HG03039 (cell line): ENCODE results near the gene SHROOM3.

ENCODE experiments used
- ATAC-seq: cut with Tn5 transposase; IDR thresholded peaks from one replicate; pipeline ENCODE4 v1.9.1; 2021; ENCODE audit warnings: mild to moderate bottlenecking, moderate library complexity; ENCODE audit not compliant: unreplicated experiment

The SHROOM3 gene

DNA sequence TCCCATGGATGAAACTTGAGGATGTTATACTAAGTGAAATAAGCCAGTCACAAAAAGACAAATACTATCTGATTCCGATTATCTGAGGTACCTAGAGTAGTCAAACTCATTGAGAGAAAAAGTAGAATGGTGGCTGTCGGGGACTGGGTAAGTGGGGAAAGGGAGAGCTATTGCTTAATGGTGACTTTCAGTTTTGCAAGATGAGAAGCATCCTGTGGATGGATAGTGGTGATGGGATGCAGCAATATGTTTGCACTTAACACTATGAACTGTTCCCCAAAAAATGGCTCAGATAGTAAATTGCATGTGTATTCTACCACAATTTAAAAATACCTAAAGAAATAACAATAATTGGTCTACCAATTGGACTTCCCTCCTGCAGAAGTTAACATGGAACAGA lies 181.5 kb downstream of the SHROOM3 start:
- no peak for ATAC-seq

DNA sequence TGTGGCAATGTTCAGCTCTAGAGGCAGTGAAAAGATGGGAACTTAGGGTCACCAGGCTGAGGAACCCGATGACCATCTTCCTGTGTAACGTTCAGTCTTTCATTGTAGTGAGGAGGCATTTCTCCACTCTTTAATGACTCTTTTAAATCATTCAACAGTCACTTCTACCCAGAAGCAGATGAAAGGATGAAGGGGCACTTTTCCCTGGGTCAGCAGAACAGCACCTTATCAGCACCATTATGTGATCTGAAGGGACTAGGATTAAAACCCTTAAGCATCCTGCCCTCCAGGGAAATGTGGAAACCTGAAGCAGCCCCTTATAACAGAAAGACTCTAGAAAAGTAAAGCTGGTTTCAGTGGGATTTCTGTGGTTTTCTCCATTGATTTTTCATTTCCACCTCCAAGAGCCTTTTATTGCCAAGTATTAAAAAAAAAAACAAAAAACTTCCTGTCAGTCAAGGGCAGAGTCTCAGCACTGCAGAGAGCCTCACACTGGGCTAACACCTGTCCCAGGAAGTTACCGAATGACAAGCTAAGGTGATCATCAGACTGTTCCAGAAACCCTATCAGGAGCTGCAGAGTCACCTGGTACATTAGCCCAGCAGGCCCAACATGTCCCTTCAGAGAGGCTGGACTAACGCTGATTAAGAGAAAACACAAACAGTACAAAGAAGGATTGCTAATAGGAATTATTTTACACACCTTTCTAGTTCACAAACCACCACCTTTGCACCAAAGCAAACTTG lies 185.9 kb downstream of the SHROOM3 start:
- ATAC-seq = no peak

DNA sequence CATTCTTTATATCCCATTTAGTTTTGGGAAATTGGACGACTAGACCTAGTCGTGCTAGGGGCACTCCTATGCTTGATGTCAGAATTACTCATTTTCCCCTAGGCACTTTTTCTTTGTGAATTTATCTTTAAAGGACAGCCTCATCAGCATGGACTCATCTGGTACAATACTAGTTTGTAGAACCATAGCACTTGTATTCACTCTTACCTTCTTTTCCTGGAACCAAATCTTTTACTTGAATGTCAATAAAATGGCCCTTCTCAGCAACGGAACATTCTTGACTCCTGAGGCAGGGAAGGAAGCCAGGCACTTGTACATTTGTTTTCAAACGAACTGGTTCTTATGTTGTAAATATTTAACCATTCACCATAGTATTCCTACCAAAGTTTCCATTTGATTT lies 187.1 kb downstream of the SHROOM3 start:
- no peak for ATAC-seq

DNA sequence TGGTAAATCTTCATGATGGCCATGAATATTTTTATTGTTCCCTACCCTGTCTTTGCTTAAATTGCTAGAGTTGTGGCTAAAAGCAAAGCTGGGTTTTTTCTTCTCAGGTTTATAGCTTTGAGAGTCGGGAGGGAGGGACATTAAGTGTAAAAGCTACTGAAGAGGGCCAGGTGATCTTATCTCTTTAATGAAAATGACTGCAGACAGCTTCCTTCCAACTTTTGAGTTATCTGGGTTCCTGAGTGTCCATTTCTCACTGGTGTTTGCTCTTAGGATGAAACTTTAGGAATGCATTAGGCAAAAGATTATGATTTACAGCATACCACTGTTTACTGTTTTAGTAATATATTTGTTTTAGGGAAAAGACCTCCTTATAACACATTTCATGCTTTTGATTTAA lies 187.7 kb downstream of the SHROOM3 start:
- no peak for ATAC-seq

DNA sequence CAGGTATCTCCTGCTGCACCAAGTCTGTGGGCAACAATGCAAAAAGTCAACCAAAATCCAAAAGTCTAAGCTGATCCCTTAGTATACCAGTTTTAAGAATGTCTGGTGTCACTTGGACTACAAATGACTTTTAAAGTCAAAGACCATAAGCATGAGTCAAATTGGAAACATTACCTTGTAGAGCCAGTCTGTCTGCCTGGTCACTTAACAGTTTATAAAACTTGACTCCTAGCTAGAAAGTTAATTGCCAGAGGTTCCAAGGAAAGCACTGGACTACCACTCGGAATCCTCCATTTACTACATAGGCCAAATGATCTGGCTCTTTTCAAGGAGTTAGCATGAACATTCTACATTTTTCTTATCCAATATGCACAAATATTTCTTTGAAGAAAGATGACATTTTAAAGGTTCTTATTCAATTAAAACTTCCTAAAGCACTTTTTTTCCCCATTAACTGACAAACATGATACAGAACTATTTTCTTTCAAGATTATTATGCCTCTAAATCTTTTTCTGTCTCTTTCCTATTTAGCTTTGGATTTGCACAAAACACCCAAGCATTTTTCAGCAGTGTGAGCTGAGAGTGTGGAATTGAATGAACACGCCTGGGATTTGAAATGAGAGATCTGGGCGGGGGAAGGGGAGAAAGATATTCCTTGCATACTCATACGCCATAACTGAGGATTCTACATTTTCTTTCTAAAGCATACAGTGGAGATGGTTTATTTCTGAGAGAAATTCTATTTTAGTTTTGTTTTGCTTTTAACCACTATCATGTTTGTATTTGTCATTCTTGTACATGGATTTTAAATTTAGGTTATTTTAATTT lies 188.4 kb downstream of the SHROOM3 start:
- no peak for ATAC-seq

DNA sequence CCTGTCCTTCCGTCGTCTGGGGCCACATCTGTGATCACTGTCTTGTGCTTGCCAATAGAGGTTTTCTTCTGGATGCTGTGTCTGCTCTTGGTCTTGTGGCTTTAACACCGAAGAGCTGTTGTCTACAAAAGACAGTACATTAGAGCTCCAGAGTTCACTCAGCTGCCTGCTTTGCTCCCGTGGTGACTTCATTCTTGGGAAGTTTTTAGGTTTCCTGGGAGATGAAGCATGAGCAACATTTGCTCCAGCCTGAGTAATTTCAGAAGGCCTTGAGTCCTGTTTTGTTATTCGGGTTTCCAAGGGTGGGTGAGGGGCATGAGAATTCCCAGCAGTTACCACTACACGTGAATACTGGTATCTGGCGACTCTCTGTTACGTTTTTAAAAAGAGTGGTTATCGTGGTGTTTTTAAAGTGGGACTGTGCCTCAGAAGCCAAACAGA lies 189.2 kb downstream of the SHROOM3 start:
- no peak for ATAC-seq

DNA sequence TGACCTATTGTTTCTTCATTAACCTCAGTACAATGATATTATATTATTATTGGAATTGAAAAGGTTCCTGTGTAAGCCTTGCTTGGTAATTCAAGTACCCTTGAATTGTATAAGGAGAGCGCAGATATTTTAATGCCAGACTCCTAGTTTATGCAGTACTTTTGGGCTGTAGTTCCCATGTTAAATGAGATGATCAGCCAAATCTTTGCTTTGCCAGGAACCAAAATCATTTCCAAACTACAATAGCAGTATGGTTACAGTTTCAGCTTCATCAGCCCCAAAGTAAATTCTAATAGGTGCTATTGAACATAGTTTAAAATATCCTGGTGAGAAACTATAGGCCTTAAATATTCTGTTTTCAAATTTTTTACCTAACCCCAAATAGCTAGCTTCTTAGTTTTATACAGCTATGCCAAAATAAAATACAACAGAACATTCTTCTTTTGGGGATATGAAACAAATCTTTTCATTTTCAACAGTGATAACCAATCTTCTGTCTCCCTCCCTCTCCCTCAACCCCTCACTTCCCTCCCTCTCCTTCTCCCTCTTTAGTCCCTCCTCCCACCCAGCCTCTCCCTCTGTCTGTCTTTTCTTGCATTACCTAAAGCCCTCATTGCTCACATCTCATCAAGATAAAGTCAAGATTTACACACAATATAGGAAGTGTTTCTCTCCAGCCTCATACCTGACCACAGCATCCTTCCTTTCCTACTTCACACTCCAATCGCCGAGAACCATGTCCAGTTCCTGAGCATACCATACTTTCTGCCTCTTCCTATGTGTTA lies 190.1 kb downstream of the SHROOM3 start:
- ATAC-seq = no peak

DNA sequence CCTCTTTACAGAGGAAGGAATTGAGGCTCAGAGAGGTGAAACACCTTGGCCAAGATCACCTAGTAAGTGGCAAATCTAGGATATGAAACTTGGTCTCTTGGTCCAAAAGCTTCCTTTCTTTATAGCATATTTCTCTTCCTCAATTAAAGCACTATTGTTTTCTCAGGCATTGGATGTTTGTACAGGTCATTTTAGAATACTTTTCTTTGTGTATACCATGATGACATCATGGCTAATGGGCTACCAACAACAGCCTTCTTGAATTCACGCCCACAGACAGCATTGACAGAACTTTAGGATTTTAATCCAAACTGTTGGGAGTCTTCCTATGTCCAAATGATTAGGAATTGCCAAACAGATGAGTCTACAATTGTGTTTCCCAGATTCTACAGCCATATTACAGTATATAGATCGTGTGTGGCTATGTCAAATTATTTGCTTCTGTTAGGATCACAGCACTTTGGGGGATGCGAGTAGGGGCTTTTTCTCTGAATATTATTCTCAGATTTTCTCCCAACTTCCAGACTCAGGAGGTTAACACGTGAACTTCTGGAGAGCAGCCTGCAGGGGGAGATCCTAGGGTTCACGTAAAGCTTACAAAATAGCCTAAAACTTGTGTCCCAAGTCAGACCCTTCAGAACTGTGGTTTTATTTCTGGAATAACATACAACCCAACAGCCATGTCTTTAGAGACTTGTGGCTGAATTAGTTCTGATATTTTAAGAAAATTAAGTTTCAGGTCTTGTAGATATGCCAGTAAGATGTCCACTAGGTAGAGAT lies 191.8 kb downstream of the SHROOM3 start:
- ATAC-seq = no peak

DNA sequence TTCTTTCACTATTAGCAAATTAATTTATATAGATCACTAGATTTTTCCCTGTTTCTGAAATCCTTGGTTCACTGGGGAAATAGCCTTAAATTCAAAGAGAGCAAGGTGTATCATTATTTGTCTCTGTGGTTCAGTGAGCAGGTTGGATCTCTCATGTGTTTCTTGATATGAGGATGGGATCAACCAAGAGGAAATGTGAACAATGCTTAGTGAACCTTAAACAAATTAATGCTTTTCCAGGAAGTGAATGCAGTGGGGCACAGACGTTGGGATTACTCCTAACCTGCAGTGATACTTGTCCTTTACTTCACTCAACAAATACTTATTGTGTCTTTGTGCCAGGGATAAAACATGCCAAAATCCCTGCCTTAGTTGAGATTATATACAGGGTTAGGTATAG lies 193.2 kb downstream of the SHROOM3 start:
- no peak for ATAC-seq

DNA sequence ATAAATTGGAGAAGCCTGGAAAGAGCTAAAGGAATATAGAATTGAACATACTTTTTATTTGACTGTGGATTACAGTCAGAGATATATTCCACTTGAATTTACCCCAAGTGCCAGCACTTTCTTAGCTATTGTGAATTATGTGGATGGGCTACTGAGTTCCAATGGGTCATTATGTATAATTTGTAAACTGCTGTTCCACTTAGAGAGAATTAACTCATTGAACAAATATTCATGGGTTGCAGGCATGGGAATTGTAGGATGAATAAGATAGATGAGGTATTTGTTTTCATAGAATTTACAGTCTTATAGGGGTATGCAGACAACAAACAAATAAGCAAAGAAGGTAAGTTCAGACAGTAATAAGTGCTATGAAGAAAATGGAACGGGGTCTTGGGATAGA lies 195.7 kb downstream of the SHROOM3 start:
- ATAC-seq = no peak

DNA sequence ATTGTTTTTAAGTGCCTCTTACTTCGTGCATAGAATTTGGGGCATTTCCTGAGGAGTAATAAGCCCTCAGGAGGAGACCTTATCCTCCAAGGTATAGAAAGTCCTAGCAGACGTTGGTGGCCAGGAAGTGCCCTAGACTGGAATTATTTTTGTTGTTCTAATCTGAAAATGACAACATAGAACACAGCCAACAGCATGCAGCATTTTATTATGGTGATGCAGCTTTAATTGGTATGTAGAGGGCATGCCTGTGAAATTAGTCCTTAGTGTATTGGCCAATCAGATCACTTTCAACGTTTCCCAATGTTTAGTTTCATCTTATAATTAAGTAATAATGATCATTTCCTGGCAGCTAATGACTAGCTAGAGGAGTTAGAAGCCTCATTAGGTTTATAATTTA lies 199.2 kb downstream of the SHROOM3 start:
- no peak for ATAC-seq

DNA sequence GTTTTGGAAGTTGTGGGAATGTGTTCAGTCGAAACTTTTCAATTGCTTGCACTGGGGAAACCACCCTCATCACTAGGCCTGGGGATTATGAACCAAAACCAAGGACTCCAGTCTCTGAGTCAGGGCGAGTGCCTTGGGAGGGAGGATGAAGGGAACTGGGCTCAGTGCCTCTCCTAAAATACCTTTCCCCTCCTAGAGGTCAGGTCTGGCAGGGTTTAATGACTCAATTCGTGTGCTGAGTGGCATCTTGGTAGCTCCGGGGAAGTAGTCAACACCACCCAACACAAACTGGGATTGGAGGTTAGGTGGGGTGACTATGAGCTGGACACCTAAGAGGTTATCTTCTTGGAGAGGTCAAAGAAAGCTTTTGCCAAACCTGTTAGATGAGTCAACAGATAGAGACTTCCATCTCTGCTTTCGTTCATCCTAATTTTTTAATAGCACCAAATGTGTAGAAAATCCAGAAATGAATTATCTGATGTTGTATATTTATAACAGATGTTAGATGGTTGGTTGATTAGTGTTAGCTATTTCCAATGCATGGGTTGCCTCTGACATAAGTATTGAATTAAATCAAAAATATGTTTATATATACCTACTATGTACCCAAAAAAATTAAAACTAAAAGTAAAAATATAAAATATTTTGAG lies 202.8 kb downstream of the SHROOM3 start:
- no peak for ATAC-seq

DNA sequence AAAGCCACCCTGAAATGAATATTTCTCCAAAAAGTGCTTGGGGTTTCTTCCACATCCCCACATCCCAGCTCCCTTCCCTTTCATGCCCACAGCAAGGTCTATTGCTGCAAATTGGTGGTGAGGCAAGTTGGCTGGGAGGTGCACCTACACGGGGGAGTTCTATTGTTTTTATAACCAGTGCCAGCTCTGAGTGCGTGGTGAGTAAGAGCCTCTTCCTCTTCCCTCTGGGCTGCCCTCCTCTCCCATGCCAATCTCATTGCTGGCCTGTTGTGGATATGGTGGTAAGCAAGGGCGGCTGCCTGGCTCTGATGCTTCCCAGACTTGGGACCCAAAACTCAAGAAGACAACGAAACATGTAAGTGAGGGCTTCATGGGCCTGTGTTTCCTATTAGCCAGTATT lies 204.3 kb downstream of the SHROOM3 start:
- no peak for ATAC-seq

DNA sequence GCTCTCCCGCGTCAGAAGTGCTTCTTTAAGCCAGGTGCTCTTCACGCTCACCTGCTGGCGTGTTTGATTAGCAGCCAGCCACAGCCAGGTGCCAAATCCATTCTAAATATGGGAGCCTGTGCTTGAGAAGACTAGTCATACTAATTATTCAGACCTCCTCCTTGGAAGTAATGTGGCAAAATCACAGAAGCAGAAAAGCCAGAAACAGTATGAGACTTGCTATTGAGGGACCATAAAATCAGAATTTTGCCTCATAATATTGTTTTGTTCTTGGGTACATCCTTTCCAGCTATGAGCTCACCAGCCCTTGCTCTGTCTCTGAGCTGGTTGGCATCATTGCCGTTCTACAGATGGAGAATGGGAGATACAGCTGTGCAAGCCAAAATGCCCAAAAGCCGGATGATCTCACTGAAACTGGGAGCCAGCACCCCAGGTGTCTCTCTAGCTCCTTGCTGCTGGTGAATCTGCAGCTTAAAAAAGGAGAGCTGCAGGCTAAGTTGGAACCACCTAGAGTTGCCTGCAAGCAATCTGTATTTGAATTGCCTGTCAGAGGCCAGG lies 205.4 kb downstream of the SHROOM3 start:
- no peak for ATAC-seq

DNA sequence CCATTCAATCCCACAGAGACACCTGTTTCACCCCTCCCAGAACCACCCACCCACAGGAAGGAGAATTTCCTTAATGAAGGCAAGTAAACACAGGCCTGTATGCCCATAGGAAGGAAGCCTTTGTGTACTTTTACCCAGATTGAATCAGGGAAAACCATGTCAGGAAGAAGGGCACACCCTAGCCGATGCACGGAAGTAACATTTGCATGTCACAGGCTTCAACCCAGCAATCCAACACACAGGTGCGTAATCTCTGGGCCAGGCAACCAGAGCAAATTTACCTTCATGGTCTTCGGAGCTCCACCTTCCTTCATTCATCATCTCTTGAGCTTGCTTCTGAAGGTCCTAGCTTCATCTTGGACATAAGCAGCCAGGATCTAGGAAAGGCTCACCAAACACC lies 206.3 kb downstream of the SHROOM3 start:
- ATAC-seq = no peak

DNA sequence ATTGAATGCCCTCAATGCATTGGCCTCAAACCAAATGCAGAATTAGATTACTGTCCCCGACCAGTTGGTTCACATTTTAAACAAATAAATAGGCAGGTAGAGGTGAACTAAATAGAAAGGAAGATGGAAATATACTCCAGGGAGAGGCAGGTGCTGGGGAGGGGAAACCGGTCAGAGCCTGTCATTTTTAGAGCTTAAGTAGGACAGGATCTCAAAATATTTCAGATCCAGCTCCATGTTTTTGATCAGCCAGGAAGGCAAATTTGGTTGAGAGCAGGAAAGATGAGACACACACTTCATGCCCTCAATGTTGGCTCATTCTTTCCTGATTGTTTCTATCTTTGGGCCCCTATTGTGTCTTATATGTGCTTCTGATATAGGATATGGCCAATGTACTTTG lies 206.7 kb downstream of the SHROOM3 start:
- ATAC-seq = no peak

DNA sequence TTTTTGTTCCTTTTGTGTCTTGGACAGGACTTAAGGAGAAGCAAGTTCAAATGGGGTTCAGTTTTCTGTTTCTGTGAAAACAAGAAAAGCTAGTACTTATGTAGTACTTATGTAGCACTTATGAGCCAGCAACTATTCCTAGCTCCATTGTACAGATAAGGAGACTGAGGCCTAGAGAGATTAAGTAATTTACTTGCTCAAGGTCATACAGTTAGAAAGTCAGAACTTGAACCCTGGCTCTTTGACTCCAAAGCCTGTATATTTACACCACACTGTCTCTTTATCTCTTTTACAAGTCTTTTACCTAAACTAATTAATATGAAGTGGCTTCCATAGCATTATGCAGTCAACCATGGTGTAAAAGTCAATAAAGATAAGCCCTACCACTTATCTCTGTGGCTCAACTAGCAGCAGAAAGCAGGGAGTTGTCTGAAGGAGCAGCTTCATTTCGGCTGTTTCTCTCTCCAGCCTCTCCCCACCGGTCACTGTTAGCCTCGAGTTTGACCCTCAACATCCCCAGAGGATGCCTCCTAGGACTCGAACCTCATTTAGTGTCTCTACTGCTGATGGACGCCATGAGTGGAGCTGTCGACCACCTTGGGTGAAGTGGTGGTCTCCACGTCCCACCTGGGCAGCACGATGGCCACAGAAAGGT lies 209.9 kb downstream of the SHROOM3 start:
- no peak for ATAC-seq

DNA sequence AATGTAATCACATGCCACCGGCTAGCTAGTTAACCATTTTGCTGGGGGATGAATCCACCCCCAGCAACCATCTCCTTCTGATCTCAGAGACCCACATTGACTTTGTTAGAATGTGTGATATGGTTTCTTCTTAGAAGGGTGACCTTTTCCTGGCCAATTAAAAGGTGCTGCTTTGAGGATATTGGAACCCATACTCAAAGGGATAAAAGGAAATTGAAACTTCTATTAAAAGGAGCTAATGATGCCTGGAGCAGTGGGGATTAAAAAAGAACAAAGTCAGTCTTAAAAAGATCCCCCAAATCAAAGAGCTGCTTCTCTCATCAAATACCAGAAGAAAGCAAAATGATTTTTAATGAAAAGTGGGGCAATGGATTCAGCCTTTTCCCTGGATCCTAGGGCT lies 214.1 kb downstream of the SHROOM3 start:
- ATAC-seq = no peak

DNA sequence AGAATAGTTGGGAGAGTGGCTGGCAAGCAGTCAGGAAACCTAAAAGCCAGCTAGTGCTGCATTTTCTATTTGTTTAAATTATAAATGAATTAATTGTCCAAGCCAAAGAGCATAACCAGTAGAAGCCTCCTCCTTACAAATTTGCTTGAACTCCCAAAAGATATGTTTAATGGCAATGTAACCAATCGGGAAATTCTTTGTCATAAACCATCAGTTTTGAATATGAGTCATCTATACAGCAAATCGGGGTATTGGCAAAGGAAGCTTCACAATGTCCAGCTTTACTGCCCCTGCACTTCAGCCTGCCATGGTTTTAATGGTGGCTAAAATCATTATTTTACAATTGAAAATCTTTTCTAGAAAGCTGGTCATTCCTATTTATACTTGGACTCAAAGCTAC lies 216.6 kb downstream of the SHROOM3 start:
- no peak for ATAC-seq
